ENCODE measurements around the gene ACOX1.

The ACOX1 gene

DNA sequence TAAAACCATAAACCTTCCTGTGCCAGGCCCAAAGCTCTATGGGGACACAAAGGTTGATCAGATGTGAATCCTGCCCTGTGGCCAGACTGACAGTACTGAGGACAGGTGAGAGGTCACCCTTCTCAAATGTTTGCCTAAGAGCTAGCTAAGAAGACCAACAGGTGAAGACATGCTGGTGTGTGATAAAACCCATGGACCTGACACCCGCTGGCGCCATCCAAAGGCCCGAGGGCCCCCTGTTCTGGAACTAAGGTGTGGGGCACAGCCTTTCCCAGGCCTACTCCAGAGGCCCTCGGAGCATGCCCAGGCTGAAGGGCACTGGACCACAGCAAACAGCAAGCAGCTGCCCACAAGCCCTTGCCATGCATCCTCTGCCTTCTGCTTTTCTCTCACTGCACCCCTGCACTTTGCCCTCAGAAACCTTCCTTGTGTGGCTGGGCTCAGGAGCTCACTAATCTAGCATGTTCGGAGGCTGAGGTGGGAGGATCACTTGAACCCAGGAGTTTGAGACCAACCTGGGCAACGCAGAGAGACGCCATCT lies 16.5 kb upstream of the ACOX1 start:
- no peak overlapping the region for H3K4me3 ChIP-seq (ENCODE audit: low read depth, low read length)
- TF ChIP-seq, protein P1, sequence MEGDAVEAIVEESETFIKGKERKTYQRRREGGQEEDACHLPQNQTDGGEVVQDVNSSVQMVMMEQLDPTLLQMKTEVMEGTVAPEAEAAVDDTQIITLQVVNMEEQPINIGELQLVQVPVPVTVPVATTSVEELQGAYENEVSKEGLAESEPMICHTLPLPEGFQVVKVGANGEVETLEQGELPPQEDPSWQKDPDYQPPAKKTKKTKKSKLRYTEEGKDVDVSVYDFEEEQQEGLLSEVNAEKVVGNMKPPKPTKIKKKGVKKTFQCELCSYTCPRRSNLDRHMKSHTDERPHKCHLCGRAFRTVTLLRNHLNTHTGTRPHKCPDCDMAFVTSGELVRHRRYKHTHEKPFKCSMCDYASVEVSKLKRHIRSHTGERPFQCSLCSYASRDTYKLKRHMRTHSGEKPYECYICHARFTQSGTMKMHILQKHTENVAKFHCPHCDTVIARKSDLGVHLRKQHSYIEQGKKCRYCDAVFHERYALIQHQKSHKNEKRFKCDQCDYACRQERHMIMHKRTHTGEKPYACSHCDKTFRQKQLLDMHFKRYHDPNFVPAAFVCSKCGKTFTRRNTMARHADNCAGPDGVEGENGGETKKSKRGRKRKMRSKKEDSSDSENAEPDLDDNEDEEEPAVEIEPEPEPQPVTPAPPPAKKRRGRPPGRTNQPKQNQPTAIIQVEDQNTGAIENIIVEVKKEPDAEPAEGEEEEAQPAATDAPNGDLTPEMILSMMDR (IDR thresholded peaks at IDR 0.05; ENCODE audit: low read depth, low read length): no peak

DNA sequence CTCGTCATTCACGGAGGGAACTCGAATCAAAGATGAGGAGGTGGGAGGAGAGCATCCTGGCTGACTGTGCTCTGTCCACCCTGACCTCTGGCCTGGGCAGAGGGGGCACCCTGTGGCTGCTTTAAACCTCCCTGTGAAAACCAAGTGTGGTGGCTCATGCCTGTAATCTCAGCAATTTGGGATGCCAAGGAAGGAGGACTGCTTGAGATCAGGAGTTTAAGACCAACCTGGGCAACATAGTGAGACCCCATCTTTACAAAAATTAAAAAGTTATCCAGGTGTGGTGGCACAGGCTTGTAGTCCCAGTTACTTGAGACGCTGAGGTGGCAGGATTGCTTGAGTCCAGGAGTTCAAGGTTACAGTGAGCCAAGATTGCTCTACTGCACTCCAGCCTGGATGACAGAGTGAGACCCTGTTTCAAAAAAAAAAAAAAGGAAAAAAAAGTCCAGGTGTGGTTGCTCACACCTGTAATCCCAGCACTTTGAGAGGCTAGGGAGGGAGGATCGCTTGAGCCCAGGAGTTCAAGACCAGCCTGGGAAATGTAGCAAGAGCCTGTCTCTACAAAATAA lies 15.9 kb upstream of the ACOX1 start:
- TF ChIP-seq, protein P1 (IDR thresholded peaks at IDR 0.05; ENCODE audit: low read depth, low read length): no peak

DNA sequence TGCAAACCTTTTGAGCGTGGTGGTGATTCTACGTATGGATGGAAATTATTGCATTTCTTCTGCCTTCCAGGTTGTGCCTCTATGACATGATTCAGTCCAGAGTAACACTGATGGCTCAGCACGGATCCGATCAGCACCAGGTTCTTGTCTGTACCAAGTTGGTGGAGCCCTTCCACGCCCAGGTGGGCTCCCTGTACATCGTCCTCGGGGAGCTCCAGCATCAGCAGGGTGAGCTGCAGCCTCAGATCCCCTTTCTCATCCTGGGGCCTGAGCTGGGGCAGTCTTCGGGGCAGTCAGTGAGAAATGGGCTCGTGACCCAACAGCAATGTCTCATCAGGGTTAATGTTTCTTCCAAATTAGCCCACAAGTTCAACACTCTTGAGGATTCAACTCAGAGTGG lies 12.4 kb upstream of the ACOX1 start:
- TF ChIP-seq, protein P1 (IDR thresholded peaks at IDR 0.05; ENCODE audit: low read depth, low read length): no peak
- no peak overlapping the region for H3K4me3 ChIP-seq (ENCODE audit: low read depth, low read length)

More for the DNA sequence above, 15.9 kb upstream of the ACOX1 start:
- no peak overlapping the region for H3K4me3 ChIP-seq (ENCODE audit: low read depth, low read length)

DNA sequence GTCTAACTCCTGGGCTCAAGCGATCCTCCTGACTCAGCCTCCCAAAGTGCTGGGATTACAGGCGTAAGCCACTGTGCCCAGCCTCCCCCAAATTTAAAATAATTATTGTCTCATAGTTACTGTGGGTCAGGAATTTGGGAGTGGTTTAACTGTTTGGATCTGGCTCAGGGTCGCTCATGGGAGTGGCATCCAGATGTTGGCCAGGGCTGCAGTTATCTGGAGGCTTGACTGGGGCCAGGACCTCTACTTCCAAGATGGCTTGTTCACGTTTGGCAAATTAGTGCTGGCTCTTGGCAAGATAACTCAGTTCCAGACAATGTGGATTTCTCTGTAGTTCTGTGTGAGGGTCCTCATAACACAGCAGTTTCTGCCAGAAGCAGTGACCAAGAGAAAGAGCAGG lies 8.1 kb upstream of the ACOX1 start:
- TF ChIP-seq, protein P1 (IDR thresholded peaks at IDR 0.05; ENCODE audit: low read depth, low read length): no peak
- no peak overlapping the region for H3K4me3 ChIP-seq (ENCODE audit: low read depth, low read length)

DNA sequence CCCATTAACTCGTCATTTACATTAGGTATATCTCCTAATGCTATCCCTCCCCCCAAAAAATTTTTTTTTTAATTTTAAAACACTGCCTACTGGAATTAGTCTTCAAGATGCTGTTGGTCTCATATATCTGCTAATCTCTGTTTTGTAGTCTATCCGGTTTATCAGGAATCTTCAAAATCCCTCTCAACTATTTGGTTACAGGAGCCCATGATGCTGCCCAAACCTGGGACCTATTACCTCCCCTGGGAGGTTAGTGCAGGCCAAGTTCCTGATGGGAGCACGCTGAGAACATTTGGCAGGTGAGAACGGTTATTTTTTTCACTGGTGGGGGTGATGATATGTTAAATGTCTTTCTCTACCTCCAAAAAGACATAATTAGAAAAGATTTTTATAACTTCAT lies 7.0 kb upstream of the ACOX1 start:
- H3K4me3 ChIP-seq (ENCODE audit: low read depth, low read length): no peak overlapping the region
- TF ChIP-seq, protein P1 (IDR thresholded peaks at IDR 0.05; ENCODE audit: low read depth, low read length): no peak

DNA sequence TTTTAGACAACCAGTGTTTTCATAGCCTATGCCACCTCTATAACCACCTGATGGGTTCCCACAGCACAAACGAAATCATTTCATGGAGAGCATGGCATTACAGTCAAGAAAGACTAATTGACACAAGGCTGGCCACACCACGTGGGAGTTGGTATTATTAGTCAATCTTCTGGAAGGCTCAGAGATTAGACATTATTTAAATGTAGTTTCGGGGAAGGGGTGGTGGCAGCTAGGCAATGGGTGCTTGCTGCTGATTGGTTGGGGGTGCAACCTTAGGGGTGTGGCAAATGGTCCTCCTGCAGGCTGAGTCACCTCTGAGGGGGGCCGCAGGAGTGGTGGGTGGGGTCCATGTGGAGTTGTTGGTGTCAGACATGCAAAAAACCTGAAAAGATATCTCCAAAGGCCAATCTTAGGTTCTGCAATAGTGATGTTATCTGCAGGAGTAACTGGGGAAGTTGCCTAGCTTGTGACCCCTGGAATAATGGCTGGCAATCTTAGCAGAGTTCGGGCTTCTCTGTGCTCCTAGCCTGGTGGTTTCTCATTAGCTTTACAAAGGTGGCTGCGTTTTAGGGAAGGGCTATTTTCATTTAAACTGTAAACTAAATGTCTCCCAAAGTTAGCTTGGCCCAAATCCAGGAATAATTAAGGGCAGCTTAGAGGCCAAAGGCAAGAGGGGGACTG lies 4.7 kb upstream of the ACOX1 start:
- H3K4me3 ChIP-seq (ENCODE audit: low read depth, low read length): no peak overlapping the region
- TF ChIP-seq, protein P1 (IDR thresholded peaks at IDR 0.05; ENCODE audit: low read depth, low read length): no peak

DNA sequence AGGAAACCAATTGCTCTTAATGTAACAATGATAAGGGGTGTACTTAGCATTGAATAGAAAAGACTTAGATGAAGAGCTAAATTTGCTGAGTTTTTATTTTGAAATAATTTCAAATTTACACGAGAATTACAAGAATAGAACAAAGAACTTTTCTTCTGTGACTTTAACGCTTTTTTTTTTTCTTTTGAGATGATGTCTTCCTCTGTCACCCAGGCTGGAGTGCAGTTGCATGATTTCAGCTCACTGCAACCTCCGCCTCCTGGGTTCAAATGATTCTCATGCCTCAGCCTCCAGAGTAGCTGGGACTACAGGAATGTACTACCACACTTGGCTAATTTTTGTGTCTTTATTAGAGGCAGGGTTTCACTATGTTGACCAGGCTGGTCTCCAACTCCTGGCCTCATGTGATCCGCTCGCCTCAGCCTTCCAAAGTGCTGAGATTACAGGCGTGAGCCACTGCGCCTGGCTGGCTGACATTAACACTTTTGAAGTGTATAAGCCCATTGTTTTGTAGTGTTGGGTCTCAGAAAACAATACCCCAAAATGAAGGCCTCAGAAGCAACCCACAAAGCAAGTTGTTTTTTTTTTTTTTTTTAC lies 2.2 kb upstream of the ACOX1 start:
- H3K4me3 ChIP-seq (ENCODE audit: low read depth, low read length): no peak overlapping the region
- TF ChIP-seq, protein P1 (IDR thresholded peaks at IDR 0.05; ENCODE audit: low read depth, low read length): no peak

Data from WI38 (cell line).